Gastrocnemius medialis (tissue), 4 donors: Measurements from ENCODE around the gene G6PC3. TPM values are rescaled to one million over a fixed set of nuclear protein-coding genes. Genes with fewer than 3 reads are reported as not detected.

Source experiments
- ATAC-seq, 2 donors: fragments of 150-250 bp; one replicate each; pipeline ENCODE4 v1.9.1; 2016
- DNase-seq, 2 donors: peaks; one replicate each; pipeline ENCODE4 v3.0.0-alpha.2; 2019
- H3K27ac ChIP-seq, 4 donors: fragments of 200-600 bp; sonication (generic); 1 replicate in 1 of 4; 2 replicates in 3 of 4; pipeline ENCODE4 v1.5.1; 2016 to 2018; ENCODE audit warnings: mild to moderate bottlenecking in 2 of 4, moderate library complexity in 1 of 4
- H3K27me3 ChIP-seq, 3 donors: fragments of 200-600 bp; sonication (generic) in 2 of 3; 1 replicate in 1 of 3; 2 replicates in 2 of 3; pipeline versions ENCODE4 v1.5.1 to v1.6.0; 2016 to 2019; ENCODE audit warnings: mild to moderate bottlenecking in 1 of 3, moderate library complexity in 1 of 3
- H3K36me3 ChIP-seq, 2 donors: fragments of 200-600 bp; sonication (generic) in 1 of 2; one replicate each; pipeline ENCODE4 v1.5.1; 2017 to 2018
- H3K4me1 ChIP-seq, 2 donors: fragments of 200-600 bp; sonication (generic) in 1 of 2; one replicate each; pipeline ENCODE4 v1.5.1; 2016 to 2017; ENCODE audit warnings: mild to moderate bottlenecking in 2 of 2
- H3K4me3 ChIP-seq, 4 donors: fragments of 200-600 bp; sonication (generic) in 3 of 4; 1 replicate in 1 of 4; 2 replicates in 3 of 4; pipeline ENCODE4 v1.5.1; 2016 to 2019; ENCODE audit warnings: mild to moderate bottlenecking in 2 of 4
- H3K9me3 ChIP-seq, 3 donors: fragments of 200-600 bp; sonication (generic) in 2 of 3; 1 replicate in 1 of 3; 2 replicates in 2 of 3; pipeline ENCODE4 v1.5.1; 2016 to 2019
- POLR2A ChIP-seq, 2 donors: fragments of 450-650 bp; IDR thresholded peaks; one replicate each; pipeline ENCODE4 v1.6.1; 2017; ENCODE audit warnings: antibody characterized with exemption in 2 of 2, mild to moderate bottlenecking in 2 of 2, moderate library complexity in 2 of 2
- in situ Hi-C, 4 donors: fragments of 200-750 bp; cut with MboI; loops; one replicate each; pipeline versions ENCODE4 v1.15.0 to v1.8.0; 2017; ENCODE audit warnings: low sequenced_read_pairs in 4 of 4
- intact Hi-C: fragments of 100-400 bp; cut with DNase I; formaldehyde crosslinking; loops from one replicate; pipeline ENCODE4 v1.15.1; 2023; ENCODE audit warnings: low total_unique reads
- total RNA-seq, 4 donors: library from RNA; depleted of rRNA; stranded (reverse); fragments of >200 nt; gene quantifications; one replicate each; pipeline versions ENCODE4 v1.1.0 to v1.2.3, GENCODE V29; 2016
- TF ChIP-seq, protein P1 (sequence below), 5 experiments: fragments of 450-650 bp in 3 of 5; fragments of 200-600 bp in 2 of 5; sonication (generic) in 2 of 5; IDR thresholded peaks in 4 of 5; conservative IDR thresholded peaks in 1 of 5; 1 replicate in 4 of 5; 2 replicates in 1 of 5; pipeline ENCODE4 v1.5.1; 2016 to 2019; ENCODE audit warnings: antibody characterized with exemption in 5 of 5, mild to moderate bottlenecking in 3 of 5, moderate library complexity in 3 of 5

Gene G6PC3
- total RNA-seq, 4 donors from 2014 or later, result 30.5 to 40.5 (median 36.4) TPM

DNA sequence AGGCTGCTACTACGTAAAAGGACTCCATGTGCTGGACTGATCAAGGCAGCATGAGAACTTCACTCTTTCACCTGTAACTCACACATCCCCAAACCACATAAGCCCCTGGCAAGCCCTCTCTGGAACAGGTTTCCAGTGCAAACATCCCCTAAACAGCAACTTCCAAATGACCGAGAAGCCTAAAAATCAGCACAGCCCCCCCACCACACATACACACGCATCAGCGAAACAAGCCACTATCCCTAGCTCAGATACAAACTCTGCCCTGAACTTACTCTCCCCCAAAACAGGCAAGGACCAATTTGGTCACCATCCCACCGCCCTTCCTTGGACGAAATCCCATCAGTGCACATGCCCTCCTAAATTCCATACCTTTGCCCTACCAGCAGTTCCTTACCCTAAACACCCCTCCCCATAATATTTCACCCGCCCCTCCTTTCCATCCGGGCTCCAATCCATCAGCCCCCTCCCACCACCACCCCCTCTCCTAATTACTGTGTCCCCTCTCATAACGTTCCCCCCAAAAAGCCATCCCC, 4.8 kb upstream of the G6PC3 start:
- no peaks in the 10 kb centered on the region for H3K9me3 ChIP-seq
- TF ChIP-seq POLR2A (IDR thresholded peaks at IDR 0.05), result no peak
- TF ChIP-seq, protein P1, sequence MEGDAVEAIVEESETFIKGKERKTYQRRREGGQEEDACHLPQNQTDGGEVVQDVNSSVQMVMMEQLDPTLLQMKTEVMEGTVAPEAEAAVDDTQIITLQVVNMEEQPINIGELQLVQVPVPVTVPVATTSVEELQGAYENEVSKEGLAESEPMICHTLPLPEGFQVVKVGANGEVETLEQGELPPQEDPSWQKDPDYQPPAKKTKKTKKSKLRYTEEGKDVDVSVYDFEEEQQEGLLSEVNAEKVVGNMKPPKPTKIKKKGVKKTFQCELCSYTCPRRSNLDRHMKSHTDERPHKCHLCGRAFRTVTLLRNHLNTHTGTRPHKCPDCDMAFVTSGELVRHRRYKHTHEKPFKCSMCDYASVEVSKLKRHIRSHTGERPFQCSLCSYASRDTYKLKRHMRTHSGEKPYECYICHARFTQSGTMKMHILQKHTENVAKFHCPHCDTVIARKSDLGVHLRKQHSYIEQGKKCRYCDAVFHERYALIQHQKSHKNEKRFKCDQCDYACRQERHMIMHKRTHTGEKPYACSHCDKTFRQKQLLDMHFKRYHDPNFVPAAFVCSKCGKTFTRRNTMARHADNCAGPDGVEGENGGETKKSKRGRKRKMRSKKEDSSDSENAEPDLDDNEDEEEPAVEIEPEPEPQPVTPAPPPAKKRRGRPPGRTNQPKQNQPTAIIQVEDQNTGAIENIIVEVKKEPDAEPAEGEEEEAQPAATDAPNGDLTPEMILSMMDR (IDR thresholded peaks at IDR 0.05 in 4 of 5, conservative IDR thresholded peaks at IDR 0.05 in 1 of 5), result no peak
- intact Hi-C loops, result no loop called here
- in situ Hi-C loops, result loop anchor here in 2 of 4 donors (5.0 to 10.0 kb wide), 2 partner anchors 57 to 59 kb away; partner anchors contain the start of gene HDAC5 (in 2 of the 2)
- H3K36me3 ChIP-seq, result peaks cover 0 to 7% of the 10 kb centered on the region in 2 donors
- ATAC-seq, result no peak
- peaks cover 20 to 23% of the 10 kb centered on the region in 2 donors for H3K4me1 ChIP-seq
- peak overlapping the region; percentile 86 to 96 (median 94) for H3K27ac ChIP-seq
- H3K27me3 ChIP-seq, result no peaks in the 10 kb centered on the region
- DNase-seq, result no peak
- H3K4me3 ChIP-seq, result peak overlapping the region; percentile 61 to 84 (median 66)

GRCh38 chr17:44066204-44066930, 4.2 kb upstream of the G6PC3 start, which contains the start of gene LSM12:
Gene LSM12, minus strand, starts transcription at chr17:44066671. Its CDS starts 84 bp downstream, at chr17:44066587.
- in situ Hi-C loops (loop anchor here in 2 of 4 donors (5.0 to 10.0 kb wide), 2 partner anchors 56 to 58 kb away; partner anchors contain the start of gene HDAC5 (in 2 of the 2)), intact Hi-C loops (no loop called here)
- TF ChIP-seq, protein P1 (IDR thresholded peaks at IDR 0.05 in 4 of 5, conservative IDR thresholded peaks at IDR 0.05 in 1 of 5), result no peak
- TF ChIP-seq POLR2A (IDR thresholded peaks at IDR 0.05), result peak; percentile 74 to 75
- H3K4me3 ChIP-seq, result peak within 1 kb of the TSS; percentile 61 to 84 (median 66)
- ATAC-seq (peak; percentile 62 to 64), DNase-seq (peak; percentile 59 to 80)
- H3K9me3 ChIP-seq, result no peaks in the 10 kb centered on the region
- peaks cover 24 to 25% of the 10 kb centered on the region in 2 donors for H3K4me1 ChIP-seq
- peak within 1 kb of the TSS; percentile 86 to 96 (median 94) for H3K27ac ChIP-seq
- peaks cover 0 to 7% of the 10 kb centered on the region in 2 donors for H3K36me3 ChIP-seq
- H3K27me3 ChIP-seq, result no peaks in the 10 kb centered on the region

- H3K9me3 ChIP-seq, result no peaks in the 10 kb centered on the region
- TF ChIP-seq, protein P1 (IDR thresholded peaks at IDR 0.05 in 4 of 5, conservative IDR thresholded peaks at IDR 0.05 in 1 of 5), result no peak
- TF ChIP-seq POLR2A (IDR thresholded peaks at IDR 0.05), result no peak
- H3K27ac ChIP-seq, result peak overlapping the region in 3 of 4 donors; percentile 86 to 96 (median 95)
- no peak for DNase-seq
- in situ Hi-C loops, result loop anchor here in 2 of 4 donors (5.0 to 10.0 kb wide), 2 partner anchors 55 to 57 kb away; partner anchors contain the start of gene HDAC5 (in 2 of the 2)
- intact Hi-C loops, result no loop called here
- ATAC-seq, result no peak
- H3K4me3 ChIP-seq, result no peak overlapping the region
- peaks cover 32% of the 10 kb centered on the region in 2 donors for H3K4me1 ChIP-seq
- no peaks in the 10 kb centered on the region for H3K27me3 ChIP-seq
- H3K36me3 ChIP-seq, result peaks cover 0 to 7% of the 10 kb centered on the region in 2 donors
Measured at GRCh38 chr17:44067545-44067940, 3.0 kb upstream of the G6PC3 start.

DNA sequence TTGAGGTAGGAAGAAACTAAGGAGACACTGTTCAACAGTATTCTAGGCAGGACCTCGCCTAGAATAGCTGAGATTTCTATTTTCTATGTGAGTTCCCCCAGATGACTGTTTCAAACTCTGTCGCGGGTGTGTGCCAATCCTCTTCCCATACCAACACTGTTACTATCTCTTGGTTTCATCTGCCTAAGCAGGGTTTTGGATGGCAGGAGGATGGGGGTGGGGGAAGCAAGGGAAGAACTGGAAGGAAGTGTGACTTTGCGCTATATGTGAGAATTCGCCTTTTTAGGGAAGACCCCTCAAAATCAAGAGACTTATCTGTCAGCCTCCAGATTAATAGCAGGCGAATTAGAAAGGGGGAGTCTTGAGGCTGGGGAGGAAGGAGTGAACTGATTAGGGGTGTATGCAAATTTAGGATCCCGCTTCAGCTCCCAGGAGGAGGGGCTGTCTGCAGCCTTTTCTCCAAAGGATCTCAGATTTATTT, 521 bp upstream of the G6PC3 start:
- H3K9me3 ChIP-seq, result no peaks in the 10 kb centered on the region
- no peak for TF ChIP-seq POLR2A (IDR thresholded peaks at IDR 0.05)
- peak overlapping the region; percentile 90 to 96 (median 94) for H3K27ac ChIP-seq
- ATAC-seq (peak in 1 of 2 donors; percentile 5), DNase-seq (no peak)
- no peaks in the 10 kb centered on the region for H3K27me3 ChIP-seq
- intact Hi-C loops (loop anchor here (1.0 to 5.0 kb wide), 4 partner anchors 41 to 117 kb away; partner anchors contain the start of genes HDAC5, TMEM101 and TMUB2), in situ Hi-C loops (loop anchor here in 2 of 4 donors (5.0 to 10.0 kb wide), 2 partner anchors 52 to 55 kb away; partner anchors contain the start of gene HDAC5 (in 2 of the 2))
- H3K4me1 ChIP-seq, result peaks cover 35 to 50% of the 10 kb centered on the region in 2 donors
- no peaks in the 10 kb centered on the region for H3K36me3 ChIP-seq
- H3K4me3 ChIP-seq, result peak overlapping the region; percentile 79 to 94 (median 91)
